ENCODE measurements around the gene ZACN.

GRCh38 chr17:76097716-76098295 lies 18.8 kb downstream of the ZACN start:
- TF ChIP-seq CTCF (IDR thresholded peaks at IDR 0.05), result no peak
- no peak for TF ChIP-seq POLR2A (IDR thresholded peaks at IDR 0.05)
